ENCODE measurements around the gene OR52L1. TPM values are rescaled to one million over a fixed set of nuclear protein-coding genes. Genes with fewer than 3 reads are reported as not detected.

OR52L1 gene
- total RNA-seq, 1 experiment from 2014 or later, result not detected

- no peaks in the 10 kb centered on the region for H3K4me1 ChIP-seq (ENCODE audit: control insufficient read depth, insufficient read depth, low read length)
- peaks cover 17% of the 10 kb centered on the region for H3K27me3 ChIP-seq (ENCODE audit: control insufficient read depth, insufficient read depth, low read length)
- in situ Hi-C loops (cut with HindIII; ENCODE audit: low pct_unique_long_range_greater_than_20kb, low sequenced_read_pairs), result no loop called here
- intact Hi-C loops (cut with micrococcal nuclease; ENCODE audit: unreplicated experiment), result no loop called here
- no peak overlapping the region for H3K27ac ChIP-seq (ENCODE audit: low read length)
- DNase-seq (ENCODE audit: low read depth, low spot score), result no peak
- ChIA-PET CTCF (no interaction called here), POLR2A (no interaction called here)
- no TSS peak for BruUV-seq (replicated peaks)
- H3K36me3 ChIP-seq (ENCODE audit: control insufficient read depth, insufficient read depth, low read length), result no peaks in the 10 kb centered on the region
- no peaks in the 10 kb centered on the region for H3K9me3 ChIP-seq (ENCODE audit: control insufficient read depth, insufficient read depth, low read depth, low read length)
- ATAC-seq, result no peak
- no peak for TF ChIP-seq TCF7L2 (IDR thresholded peaks at IDR 0.05; ENCODE audit: low read depth, low read length)
- TF ChIP-seq POLR2AphosphoS5 (IDR thresholded peaks at IDR 0.05; ENCODE audit: low read depth, low read length), result no peak
- no peak for TF ChIP-seq REST (IDR thresholded peaks at IDR 0.05; ENCODE audit: insufficient read depth in 1 of 2, low read depth in 2 of 2, low read length in 1 of 2)
- TF ChIP-seq SIN3A (IDR thresholded peaks at IDR 0.05; ENCODE audit: borderline replicate concordance, insufficient read depth, low read depth, low read length), result no peak
- no peak for TF ChIP-seq CTCF (IDR thresholded peaks at IDR 0.05)
- H3K4me3 ChIP-seq (ENCODE audit: low read depth in 2 of 2, low read length in 2 of 2), result no peak overlapping the region
These were observed 19.6 kb upstream of the OR52L1 start for GRCh38 chr11:6006395-6006794.

GRCh38 chr11:6002202-6002699 lies 15.5 kb upstream of the OR52L1 start:
- TF ChIP-seq POLR2AphosphoS5 (IDR thresholded peaks at IDR 0.05; ENCODE audit: low read depth, low read length), result no peak
- no peak for TF ChIP-seq CTCF (IDR thresholded peaks at IDR 0.05)
- TF ChIP-seq REST (IDR thresholded peaks at IDR 0.05; ENCODE audit: insufficient read depth in 1 of 2, low read depth in 2 of 2, low read length in 1 of 2), result no peak
- TF ChIP-seq TCF7L2 (IDR thresholded peaks at IDR 0.05; ENCODE audit: low read depth, low read length), result no peak
- TF ChIP-seq SIN3A (IDR thresholded peaks at IDR 0.05; ENCODE audit: borderline replicate concordance, insufficient read depth, low read depth, low read length), result no peak
- no peak for ATAC-seq
- no TSS peak for BruUV-seq (replicated peaks)
- Histone ChIP-seq H3K27ac (ENCODE audit: low read length) (no peak overlapping the region), H3K36me3 (ENCODE audit: control insufficient read depth, insufficient read depth, low read length) (no peaks in the 10 kb centered on the region), H3K9me3 (ENCODE audit: control insufficient read depth, insufficient read depth, low read depth, low read length) (no peaks in the 10 kb centered on the region), H3K4me3 (ENCODE audit: low read depth in 2 of 2, low read length in 2 of 2) (no peak overlapping the region), H3K4me1 (ENCODE audit: control insufficient read depth, insufficient read depth, low read length) (no peaks in the 10 kb centered on the region), H3K27me3 (ENCODE audit: control insufficient read depth, insufficient read depth, low read length) (peaks cover 15% of the 10 kb centered on the region)
- no peak for DNase-seq (ENCODE audit: low read depth, low spot score)
- POLR2A ChIA-PET, result no interaction called here
- in situ Hi-C loops (cut with HindIII; ENCODE audit: low pct_unique_long_range_greater_than_20kb, low sequenced_read_pairs) (no loop called here), intact Hi-C loops (cut with micrococcal nuclease; ENCODE audit: unreplicated experiment) (no loop called here)
- CTCF ChIA-PET, result no interaction called here

Measured in Panc1 (cell line).